ENCODE measurements around the gene TNFAIP1.
"Not testable (repeated sequence)": the region's sequence is repeated elsewhere in the genome, so short reads cannot be mapped to it uniquely, and the experiment has no call there.

TNFAIP1 gene

DNA sequence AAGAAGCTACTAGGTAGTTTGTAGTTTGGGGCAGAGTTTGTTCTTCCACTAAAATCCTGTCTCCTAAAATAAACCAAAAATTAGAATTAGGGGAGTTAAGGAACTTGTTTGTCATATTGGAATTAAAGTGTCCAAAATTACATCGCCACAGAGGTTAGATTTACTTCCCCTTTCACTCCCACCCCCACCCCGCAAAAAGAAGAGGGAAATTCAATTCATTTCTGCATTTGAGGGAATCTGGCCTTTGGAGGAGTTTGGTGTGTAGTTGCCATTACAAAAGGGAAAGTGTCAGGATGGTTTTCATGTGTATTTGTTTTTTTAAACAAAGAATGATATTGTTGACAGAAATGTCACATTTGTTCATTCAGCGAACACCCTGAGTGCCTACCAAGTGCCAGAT, 10.8 kb upstream of the TNFAIP1 start:
- DNase-seq (ENCODE audit: low read depth in 2 of 2) = no peak

DNA sequence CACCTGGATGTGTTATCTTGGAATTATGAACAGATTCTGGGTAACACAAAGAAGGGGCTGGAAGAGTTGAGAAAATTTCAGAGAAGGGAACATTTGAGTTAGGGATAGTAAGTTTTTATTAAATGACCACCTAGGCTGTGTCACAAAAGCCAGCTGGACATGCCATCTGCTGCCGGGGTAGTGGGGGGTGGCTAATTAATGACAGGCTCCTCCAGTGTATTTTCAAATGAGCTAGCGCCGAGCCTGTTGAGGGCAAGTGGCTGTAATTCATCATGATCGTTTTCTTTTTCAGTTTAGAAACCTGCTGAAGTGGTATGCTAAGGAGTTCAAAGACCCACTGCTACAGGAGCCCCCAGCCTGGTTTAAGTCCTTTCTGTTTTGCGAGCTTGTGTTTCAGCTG, 10.3 kb upstream of the TNFAIP1 start:
- no peak for DNase-seq (ENCODE audit: low read depth in 2 of 2)

DNA sequence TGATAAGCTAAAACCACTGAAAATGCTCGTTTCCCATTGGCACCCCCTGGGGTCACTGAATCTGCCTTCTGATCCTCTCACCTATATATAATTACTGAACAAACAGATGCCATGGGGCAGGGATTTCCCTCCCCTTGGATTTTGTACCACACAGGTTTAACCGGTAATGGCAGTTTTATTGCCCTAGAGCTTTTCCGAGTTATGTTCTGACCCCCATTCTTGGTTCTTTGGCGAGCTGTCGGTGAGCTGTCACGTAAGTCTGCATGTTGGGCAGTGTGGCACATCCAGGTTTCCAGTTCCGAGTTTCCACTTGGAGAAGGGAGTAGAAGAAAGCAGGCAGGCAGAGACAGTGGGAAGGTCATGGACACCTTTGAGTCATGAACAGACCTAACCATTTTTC, 9.4 kb upstream of the TNFAIP1 start:
- no peak for DNase-seq (ENCODE audit: low read depth in 2 of 2)

DNA sequence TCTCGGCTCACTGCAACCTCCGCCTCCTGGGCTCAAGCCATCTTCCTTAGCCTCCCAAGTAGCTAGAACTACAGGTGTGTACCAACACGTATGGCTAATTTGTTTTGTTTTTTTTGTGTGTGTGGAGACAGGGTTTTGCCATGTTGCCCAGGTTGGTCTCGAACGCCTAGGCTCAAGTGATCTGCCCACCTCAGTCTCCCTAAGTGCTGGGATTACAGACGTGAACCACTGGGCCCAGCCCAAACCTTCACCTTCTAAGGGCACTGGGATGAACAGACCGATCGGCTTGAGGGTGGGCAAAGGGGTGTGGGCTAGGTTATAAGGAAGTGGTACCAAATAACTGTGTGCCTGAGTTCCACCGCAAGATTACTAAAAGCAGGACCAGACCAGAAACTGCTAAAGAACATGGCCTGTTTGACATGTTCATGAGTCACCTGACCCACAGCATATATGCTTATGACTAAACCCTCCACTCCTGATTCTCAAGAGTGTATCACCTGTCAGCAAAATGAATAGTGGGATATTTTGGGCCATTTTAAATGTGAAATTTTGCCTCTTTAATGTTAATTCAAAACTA, 8.4 kb upstream of the TNFAIP1 start:
- DNase-seq (ENCODE audit: low read depth in 2 of 2) = no peak

DNA sequence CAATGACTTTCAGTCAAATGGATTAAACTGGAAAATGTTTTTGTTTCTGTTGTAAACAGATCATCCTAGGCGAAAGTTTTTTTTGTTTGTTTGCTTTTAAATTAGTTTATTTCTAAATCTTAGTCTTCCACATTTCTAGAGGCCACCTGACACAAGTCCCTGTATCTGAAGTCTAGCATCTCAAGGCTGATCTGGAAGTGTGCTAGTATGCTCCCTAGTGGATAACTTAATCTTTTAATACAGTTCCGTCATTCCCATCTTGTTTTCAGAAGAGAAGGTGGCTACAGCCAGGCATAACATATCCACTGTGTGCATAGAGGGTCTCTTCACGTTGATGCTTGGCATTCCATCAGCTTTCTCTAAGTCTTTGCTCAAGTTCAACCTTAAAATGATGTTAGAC, 7.9 kb upstream of the TNFAIP1 start:
- DNase-seq (ENCODE audit: low read depth in 2 of 2) = no peak

DNA sequence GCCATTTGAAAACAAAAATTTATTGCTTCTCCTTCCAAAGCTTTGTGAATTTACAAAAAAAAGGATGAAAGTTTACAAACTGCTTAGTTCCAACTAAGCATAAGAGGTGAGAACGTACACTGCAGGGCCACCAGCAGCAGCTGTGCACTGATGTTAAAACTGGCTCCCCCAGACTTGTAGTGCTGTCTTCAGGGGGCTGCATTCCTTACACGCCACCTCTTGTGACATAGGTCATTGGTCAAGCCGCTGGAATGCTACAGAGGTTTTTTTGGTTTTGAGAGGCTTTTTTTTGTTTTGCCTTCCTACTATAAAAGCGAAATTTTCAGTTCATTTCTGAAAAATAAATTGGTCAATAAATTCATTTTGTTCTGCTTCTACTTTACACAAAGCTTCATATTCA, 7.2 kb upstream of the TNFAIP1 start:
- no peak for DNase-seq (ENCODE audit: low read depth in 2 of 2)

DNA sequence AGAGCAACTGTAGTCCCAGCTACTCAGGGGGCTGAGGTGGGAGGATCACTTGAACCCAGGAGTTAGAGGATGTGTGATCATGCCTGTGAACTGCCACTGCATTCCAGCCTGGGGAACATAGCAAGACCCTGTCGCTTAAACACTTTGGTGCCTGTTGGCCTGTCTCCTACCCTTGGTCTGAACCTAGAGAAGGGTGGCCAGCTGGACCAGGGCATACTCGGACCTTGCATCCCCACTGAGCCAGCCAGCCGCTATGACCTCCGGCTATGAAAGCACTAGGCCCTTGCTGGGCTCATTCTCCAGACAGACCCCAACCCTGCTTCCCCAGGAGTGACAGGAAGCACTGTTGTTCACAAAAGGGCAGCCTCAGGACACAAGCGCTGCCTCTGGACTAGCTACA, 4.9 kb upstream of the TNFAIP1 start:
- no peak for DNase-seq (ENCODE audit: low read depth in 2 of 2)

DNA sequence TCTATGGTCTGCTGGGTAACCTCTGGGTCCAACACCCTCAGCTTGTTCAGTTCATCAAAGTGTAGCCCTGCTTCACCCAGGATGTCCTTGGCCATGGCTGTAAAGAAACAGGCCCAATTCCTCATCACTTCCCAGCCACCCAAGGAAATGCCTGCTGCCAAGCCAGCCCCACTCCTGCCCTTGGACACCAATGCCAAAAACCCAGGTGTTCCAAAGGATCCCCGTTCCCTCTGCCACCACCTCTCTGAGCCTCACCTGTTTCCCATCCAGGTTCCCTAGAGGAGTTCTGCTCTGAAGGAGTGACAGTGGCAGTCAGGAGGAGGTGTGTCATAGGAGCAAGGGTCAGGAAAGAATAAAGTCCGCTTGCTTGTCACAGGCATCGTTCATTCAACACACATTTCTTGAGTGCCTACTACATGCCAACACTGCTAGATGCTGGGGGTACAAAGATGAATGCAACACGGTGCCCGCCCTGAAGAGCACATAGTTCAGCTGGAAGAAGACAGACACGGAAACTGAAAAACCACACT, 3.6 kb upstream of the TNFAIP1 start:
- DNase-seq (ENCODE audit: low read depth in 2 of 2) = no peak

DNA sequence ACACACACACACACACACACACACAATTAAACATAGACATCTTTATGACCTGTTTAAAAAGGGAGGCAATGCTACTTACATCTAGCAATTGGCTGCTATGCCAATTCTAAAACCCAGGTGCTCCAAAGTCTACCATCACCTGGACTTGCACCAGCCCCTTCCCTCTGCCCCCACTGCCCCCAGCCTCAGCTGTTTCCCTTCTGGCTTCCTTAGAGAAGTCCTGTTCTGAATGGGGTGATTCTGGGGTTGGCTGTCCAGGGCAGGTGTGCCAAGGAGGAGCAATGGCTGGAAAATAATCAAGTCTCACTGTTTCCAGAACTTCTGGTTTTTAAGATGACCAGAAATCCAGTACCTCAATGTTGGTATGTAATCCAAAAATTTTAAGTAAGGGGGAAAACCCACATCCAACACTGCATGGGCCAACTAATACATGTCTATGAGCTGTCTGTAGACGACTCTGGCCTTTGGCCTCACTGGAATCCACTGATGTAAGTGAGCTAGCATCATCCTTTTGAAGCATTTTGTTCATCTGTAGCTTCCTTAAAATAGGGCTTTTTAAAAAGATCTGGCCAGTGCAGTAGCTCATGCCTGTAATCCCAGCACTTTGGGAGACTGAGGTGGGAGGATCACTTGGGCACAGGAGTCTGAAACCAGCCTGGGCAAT, 2.3 kb upstream of the TNFAIP1 start:
- no peak for DNase-seq (ENCODE audit: low read depth in 2 of 2)

DNA sequence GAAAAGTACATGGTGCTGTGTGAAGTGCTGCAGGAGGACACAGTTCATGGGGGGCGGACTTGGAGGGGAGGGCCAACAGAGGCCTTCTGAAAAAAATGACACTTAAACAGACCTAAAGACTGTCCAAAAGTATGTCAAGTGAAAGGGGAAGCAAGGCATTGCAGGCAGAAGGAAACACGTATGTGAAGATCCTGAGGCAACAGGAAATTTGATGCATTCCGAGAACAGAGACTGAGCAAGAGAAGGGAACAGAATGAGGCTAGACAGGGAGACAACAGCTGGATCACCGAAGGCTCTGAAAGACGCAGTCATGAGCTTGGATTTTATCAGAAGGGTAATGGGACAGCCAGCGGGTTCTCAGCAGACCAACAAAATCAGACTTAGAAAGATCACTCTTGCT, 1.4 kb upstream of the TNFAIP1 start:
- DNase-seq (ENCODE audit: low read depth in 2 of 2) = no peak

DNA sequence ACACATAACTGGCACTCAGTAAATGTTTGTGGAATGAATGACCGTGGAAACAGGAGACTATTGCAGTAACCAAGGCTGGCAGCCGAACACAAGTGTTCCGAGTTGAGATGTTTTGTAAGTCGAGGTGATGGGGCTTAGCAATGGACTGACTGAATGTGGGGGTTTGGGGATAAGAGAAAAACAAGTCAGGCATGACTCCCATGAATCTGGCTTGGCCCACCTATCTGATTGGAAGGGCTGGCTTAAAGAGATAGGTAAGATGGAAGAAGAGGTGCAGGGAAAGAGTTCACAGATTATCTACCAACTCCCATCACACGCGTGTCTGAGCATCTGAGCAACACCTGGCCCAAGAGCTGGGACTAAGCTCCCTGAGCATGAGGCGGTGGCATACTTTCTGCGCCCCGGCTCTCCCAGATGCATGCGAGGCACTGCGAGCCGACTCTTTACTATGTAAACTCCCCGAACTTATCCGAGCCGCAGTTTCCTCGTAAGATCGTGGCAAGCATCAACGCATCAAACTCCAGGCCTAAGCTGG, 828 bp upstream of the TNFAIP1 start:
- no peak for DNase-seq (ENCODE audit: low read depth in 2 of 2)

DNA sequence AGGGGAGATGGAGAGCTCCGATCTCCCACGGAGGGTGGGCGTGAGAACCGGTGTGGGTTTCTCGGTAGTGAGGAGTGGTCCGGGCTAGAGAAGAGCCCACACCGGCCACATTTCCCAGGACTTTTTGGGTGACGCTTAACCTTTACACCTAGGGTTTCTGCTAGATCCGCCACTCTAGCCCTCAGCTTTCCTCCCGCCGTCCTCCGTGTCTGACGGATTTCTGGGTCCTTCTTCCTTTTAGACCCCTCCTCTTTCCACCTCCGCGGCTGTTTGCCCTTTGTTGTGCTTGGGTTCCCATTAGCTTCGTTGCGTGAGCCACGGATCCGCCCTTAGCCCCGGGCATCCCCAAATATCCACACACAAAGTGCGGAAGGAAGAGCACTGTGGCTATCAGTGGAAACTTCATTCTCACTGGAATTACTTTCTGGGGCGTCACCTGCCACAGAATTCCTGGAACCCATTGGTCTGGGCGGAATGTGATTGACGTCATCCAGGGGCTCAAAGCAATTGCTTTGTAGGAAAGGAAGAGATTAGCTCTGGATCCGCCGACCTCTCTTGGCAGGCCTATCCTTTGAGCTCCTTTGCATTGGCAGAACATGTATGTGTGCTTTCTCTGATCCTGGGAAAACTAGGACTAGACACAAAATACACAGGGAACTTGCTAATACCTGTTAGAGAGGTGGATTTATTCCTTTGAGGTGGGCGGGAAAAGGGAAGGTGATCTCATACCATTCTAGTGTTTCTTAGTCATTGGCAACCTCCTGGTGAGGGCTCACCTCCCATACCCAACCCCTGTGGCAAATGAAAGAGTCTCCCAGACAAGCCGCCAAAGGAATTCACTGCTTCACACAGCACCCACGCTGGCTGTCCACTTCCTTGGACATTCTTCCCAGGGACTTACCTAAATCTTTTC, 654 bp downstream of the TNFAIP1 start:
- DNase-seq (ENCODE audit: low read depth in 2 of 2) = no peak

DNA sequence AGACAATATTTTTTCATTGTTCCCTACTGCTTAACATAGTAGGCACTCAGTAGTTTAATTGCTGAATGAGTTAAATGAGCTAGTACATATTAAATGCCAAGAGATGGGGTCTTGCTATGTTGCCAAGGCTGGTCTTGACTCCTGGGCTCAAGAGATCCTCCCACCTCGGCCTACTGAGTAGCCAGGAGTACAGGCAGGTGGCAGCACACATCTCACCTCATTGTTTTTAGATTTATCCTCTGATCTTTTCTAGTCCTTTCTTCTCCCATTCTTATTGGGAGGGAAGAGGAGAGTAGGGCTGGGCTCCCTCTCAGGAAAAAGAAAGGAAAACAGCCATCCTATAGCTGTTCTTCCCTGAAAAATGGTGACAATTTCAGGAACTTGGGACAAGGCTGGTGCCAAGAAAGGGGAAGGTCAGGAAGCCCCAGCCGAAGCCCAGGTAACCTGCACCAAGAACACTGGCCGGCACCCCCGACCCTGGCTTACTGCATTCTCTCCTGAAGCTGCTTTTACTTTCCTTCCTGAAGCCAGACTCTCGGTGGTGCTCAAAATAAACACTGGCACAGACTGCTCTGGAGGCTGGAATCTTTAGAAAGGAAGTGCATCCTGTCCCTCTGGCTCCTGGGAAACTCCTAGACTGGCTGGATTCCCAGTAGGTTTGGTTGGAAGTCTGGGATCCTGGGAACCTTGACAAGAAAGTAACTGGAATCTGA, 2.7 kb downstream of the TNFAIP1 start:
- no peak for DNase-seq (ENCODE audit: low read depth in 2 of 2)

DNA sequence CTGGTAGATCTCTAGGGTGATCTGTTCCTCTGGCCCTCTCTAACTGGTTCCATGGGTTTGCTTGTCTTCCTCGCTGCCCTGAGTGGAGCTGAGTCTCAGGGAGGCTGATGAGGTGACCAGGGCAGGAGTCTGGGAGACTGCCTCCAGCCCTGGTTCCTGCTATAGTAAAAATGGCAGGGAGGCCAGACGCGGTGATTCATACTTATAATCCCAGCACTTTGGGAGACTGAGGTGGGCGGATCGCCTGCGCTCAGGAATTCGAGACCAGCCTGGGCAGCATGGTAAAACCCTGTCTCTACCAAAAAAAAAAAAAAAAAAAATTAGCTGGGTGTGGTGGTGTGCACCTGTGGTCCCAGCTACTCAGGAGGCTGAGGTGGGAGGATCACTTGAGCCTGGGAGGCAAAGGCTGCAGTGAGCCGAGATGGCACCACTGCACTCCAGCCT, 3.2 kb downstream of the TNFAIP1 start:
- not testable (repeated sequence) for DNase-seq (ENCODE audit: low read depth in 2 of 2)

DNA sequence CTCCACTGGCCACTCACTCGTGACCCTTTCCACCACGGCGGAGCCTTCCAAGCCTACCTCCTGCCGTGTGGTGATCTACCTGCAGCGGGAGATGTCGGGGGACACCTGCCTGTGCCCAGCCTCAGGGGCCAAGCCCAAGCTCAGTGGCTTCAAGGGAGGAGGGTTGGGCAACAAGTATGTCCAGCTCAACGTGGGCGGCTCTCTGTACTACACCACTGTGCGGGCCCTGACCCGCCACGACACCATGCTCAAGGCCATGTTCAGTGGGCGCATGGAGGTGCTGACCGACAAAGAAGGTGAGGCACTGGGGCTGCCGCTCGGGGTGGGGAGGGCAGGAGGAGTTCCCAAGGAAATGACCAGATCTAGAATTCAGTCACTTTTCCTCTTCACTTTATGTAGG, 3.9 kb downstream of the TNFAIP1 start:
- no peak for DNase-seq (ENCODE audit: low read depth in 2 of 2)

DNA sequence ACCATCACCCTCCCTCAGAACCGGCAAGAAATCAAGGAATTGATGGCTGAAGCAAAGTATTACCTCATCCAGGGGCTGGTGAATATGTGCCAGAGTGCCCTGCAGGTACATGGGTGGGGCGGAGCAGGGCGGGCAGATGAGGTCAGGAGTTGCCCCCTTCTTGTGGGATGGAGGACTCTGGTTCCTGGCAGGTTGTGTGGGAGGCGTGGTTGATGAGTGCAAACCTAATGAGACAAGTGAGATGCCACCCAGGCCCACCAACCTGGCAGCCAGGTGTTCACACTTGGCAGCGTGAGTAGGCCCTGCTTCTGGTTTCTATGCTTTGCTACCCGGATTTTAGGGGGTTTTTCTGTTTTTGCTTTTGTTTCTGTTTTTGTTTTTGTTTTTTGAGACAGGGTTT, 4.8 kb downstream of the TNFAIP1 start:
- DNase-seq (ENCODE audit: low read depth in 2 of 2) = no peak

DNA sequence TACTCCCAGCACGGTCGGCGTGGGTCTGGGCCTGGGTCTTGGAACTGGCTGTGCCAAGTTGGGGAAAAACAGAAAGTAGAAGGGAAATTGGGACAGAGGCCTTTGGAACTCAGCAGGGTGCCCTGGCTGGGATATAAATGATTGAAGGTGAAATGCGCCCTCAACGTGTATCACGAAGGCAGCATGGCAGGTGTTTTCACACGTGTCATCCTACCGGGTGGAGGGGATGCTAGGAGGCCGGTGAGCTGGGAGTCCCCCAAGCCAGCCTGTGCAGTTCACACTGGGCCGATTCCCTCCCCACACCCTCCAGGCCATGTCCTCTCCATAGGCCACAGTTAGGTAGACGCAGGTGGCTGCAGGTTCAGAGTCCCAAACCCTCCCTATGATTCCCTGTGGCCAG, 6.0 kb downstream of the TNFAIP1 start:
- DNase-seq (ENCODE audit: low read depth in 2 of 2) = no peak

DNA sequence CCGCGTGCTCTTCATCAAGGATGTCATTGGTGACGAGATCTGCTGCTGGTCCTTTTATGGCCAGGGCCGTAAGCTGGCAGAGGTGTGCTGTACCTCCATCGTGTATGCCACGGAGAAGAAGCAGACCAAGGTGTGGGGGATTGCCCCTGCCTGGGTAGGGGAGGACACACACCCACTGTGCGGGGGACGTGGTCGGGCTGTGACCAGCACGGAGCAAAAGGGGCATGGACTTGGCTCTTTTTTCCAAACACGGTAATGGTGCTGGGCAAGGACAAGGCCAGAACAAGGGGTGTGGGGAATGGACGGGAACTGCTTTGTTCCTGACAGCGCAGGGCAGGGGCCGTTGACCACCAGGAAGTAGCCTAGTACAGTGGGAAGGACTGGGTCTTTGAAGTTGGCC, 6.8 kb downstream of the TNFAIP1 start:
- DNase-seq (ENCODE audit: low read depth in 2 of 2) = no peak

DNA sequence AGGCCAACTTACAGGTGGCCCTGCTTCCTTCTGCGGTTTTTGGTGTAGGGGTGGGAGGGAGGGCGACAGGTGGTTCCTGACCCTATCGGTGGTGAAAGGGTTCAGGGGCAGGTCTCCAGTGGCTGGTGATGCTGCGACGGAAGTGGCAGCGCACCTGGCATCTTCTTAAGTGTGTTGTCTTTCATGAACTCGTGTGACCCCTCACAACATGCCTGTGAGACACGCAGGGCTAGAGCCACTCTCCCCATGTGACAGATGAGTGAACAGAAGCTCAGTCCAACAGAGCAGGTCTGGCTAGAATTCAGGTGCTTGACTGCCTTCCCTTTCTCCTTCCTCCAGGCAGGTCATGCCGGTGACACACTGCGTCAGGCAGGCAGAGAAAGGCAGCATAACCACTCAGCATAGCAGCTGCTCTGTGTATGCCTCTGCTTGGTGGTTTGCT, 8.0 kb downstream of the TNFAIP1 start:
- DNase-seq (ENCODE audit: low read depth in 2 of 2) = no peak

DNA sequence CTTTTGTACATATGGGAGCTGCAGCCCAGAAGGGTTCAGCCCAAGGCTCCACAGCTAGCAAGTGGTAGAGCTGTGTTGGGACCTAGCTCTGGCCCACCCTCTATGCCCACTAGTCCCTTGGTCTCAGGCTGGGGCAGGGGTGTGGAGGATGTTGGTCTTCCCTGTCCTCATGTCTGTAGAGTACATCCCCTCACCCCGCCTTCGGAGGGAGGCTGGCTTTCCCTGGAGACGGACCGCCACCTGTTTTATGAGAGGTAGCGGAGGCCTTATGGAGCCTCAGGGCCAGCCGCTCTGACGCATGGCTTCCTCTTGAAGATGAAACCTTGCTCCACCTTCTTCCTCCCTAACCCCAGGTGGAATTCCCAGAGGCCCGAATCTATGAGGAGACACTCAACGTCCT, 8.4 kb downstream of the TNFAIP1 start:
- no peak for DNase-seq (ENCODE audit: low read depth in 2 of 2)

DNA sequence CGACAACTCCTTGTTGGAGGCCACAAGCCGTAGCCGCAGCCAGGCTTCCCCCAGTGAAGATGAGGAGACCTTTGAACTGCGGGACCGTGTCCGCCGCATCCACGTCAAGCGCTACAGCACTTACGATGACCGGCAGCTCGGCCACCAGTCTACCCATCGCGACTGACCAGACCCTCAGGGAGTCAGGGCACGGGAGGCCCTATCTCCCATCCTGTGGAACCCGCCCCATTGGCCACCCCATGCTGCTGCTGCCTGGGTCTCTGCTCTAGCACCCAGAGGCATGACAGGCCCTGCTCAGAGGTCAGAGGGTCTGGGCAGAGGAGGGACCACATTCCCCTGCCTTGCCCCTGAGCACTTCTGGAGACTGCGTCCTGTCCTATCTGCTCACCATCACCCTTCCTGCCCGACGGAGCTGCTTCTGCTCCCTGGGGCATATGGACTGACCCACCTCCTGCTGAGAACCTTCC, 8.9 kb downstream of the TNFAIP1 start:
- DNase-seq (ENCODE audit: low read depth in 2 of 2) = no peak

All from activated CD4-positive, alpha-beta T cell treated with anti-CD3 and anti-CD28 coated beads for 24 hours (primary cell).